ENCODE measurements around the gene HOXC11. TPM values are rescaled to one million over a fixed set of nuclear protein-coding genes. Genes with fewer than 3 reads are reported as not detected.

The HOXC11 gene
- polyA plus RNA-seq, 3 donors from 2014 or later, result not detected

- peaks cover 0 to 8% (median 0%) of the 10 kb centered on the region in 6 donors for H3K9me3 Mint-ChIP-seq
- no peak for DNase-seq
- H3K4me3 Mint-ChIP-seq, result peak overlapping the region in 1 of 5 donors; percentile 20
- peaks cover 0 to 2% (median 0%) of the 10 kb centered on the region in 3 donors for H3K36me3 Mint-ChIP-seq
- H3K27me3 Mint-ChIP-seq (ENCODE audit: low read depth in 3 of 3), result peaks cover 60 to 70% (median 69%) of the 10 kb centered on the region in 3 donors
- no peak overlapping the region for H3K27ac Mint-ChIP-seq
- no peaks in the 10 kb centered on the region for H3K4me1 Mint-ChIP-seq
Measured at GRCh38 chr12:53950437-53950773, 22.5 kb upstream of the HOXC11 start.

- Mint-ChIP-seq H3K27me3 (ENCODE audit: low read depth in 3 of 3) (peaks cover 61 to 71% (median 71%) of the 10 kb centered on the region in 3 donors), H3K36me3 (peaks cover 0 to 2% (median 0%) of the 10 kb centered on the region in 3 donors), H3K27ac (peak overlapping the region in 1 of 6 donors; percentile 30), H3K4me3 (peak overlapping the region in 2 of 5 donors; percentile 18 to 48), H3K9me3 (peaks cover 0 to 8% (median 0%) of the 10 kb centered on the region in 6 donors), H3K4me1 (peaks cover 3 to 5% of the 10 kb centered on the region in 2 donors)
- no peak for DNase-seq
Measured at GRCh38 chr12:53950789-53951576, 21.9 kb upstream of the HOXC11 start.

- Mint-ChIP-seq H3K4me1 (peaks cover 10 to 12% of the 10 kb centered on the region in 2 donors), H3K4me3 (peak overlapping the region in 1 of 5 donors; percentile 48), H3K27ac (peak overlapping the region in 1 of 6 donors; percentile 30), H3K9me3 (peaks cover 0 to 11% (median 0%) of the 10 kb centered on the region in 6 donors), H3K27me3 (ENCODE audit: low read depth in 3 of 3) (peaks cover 63 to 78% (median 73%) of the 10 kb centered on the region in 3 donors), H3K36me3 (peaks cover 0 to 2% (median 0%) of the 10 kb centered on the region in 3 donors)
- no peak for DNase-seq
Measured at GRCh38 chr12:53951577-53952334, 21.2 kb upstream of the HOXC11 start.

GRCh38 chr12:53952335-53952694 is 20.6 kb upstream of the HOXC11 start:
- no peak for DNase-seq
- H3K27ac Mint-ChIP-seq, result peak overlapping the region in 1 of 6 donors; percentile 73
- peaks cover 0 to 2% (median 0%) of the 10 kb centered on the region in 3 donors for H3K36me3 Mint-ChIP-seq
- H3K9me3 Mint-ChIP-seq, result peaks cover 0 to 13% (median 0%) of the 10 kb centered on the region in 6 donors
- peak overlapping the region in 1 of 5 donors; percentile 20 for H3K4me3 Mint-ChIP-seq
- H3K27me3 Mint-ChIP-seq (ENCODE audit: low read depth in 3 of 3), result peaks cover 68 to 82% (median 79%) of the 10 kb centered on the region in 3 donors
- peaks cover 15 to 16% of the 10 kb centered on the region in 2 donors for H3K4me1 Mint-ChIP-seq

- peak overlapping the region in 1 of 5 donors; percentile 54 for H3K4me3 Mint-ChIP-seq
- peaks cover 0 to 13% (median 0%) of the 10 kb centered on the region in 6 donors for H3K9me3 Mint-ChIP-seq
- peaks cover 66 to 85% (median 79%) of the 10 kb centered on the region in 3 donors for H3K27me3 Mint-ChIP-seq (ENCODE audit: low read depth in 3 of 3)
- DNase-seq, result no peak
- peak overlapping the region in 1 of 6 donors; percentile 73 for H3K27ac Mint-ChIP-seq
- H3K36me3 Mint-ChIP-seq, result peaks cover 0 to 2% (median under 1%) of the 10 kb centered on the region in 3 donors
- H3K4me1 Mint-ChIP-seq, result peaks cover 15 to 16% of the 10 kb centered on the region in 2 donors
Measured at GRCh38 chr12:53952871-53953734, 19.8 kb upstream of the HOXC11 start.

- no peak for DNase-seq
- peak overlapping the region in 1 of 6 donors; percentile 73 for H3K27ac Mint-ChIP-seq
- H3K4me1 Mint-ChIP-seq, result peaks cover 15 to 16% of the 10 kb centered on the region in 2 donors
- peaks cover 0 to 11% (median 0%) of the 10 kb centered on the region in 6 donors for H3K9me3 Mint-ChIP-seq
- H3K27me3 Mint-ChIP-seq (ENCODE audit: low read depth in 3 of 3), result peaks cover 71 to 81% (median 76%) of the 10 kb centered on the region in 3 donors
- peak overlapping the region in 1 of 5 donors; percentile 54 for H3K4me3 Mint-ChIP-seq
- peaks cover 0 to 7% (median 2%) of the 10 kb centered on the region in 3 donors for H3K36me3 Mint-ChIP-seq
Measured at GRCh38 chr12:53953831-53954693, 18.9 kb upstream of the HOXC11 start.

GRCh38 chr12:53954694-53955035 is 18.3 kb upstream of the HOXC11 start, which contains the start of gene HOXC12:
Gene HOXC12, plus strand, starts transcription at chr12:53954903. Its CDS starts 27 bp downstream, at chr12:53954930.
- Mint-ChIP-seq H3K36me3 (peaks cover 0 to 7% (median 2%) of the 10 kb centered on the region in 3 donors), H3K4me1 (peaks cover 15 to 16% of the 10 kb centered on the region in 2 donors), H3K27ac (peak within 1 kb of the TSS in 1 of 6 donors; percentile 73), H3K27me3 (ENCODE audit: low read depth in 3 of 3) (peaks cover 73 to 85% (median 74%) of the 10 kb centered on the region in 3 donors), H3K9me3 (peaks cover 0 to 12% (median 0%) of the 10 kb centered on the region in 6 donors), H3K4me3 (peak within 1 kb of the TSS in 3 of 5 donors; percentile 12 to 41 (median 41))
- no peak for DNase-seq

- Mint-ChIP-seq H3K4me1 (peaks cover 15 to 21% of the 10 kb centered on the region in 2 donors), H3K36me3 (peaks cover 0 to 7% (median 2%) of the 10 kb centered on the region in 3 donors), H3K9me3 (peaks cover 0 to 14% (median 0%) of the 10 kb centered on the region in 6 donors), H3K27ac (peak overlapping the region in 1 of 6 donors; percentile 4), H3K4me3 (peak overlapping the region in 1 of 5 donors; percentile 41), H3K27me3 (ENCODE audit: low read depth in 3 of 3) (peaks cover 70 to 85% (median 75%) of the 10 kb centered on the region in 3 donors)
- no peak for DNase-seq
Measured at GRCh38 chr12:53955036-53955775, 17.7 kb upstream of the HOXC11 start.

- H3K27me3 Mint-ChIP-seq (ENCODE audit: low read depth in 3 of 3), result peaks cover 69 to 87% (median 76%) of the 10 kb centered on the region in 3 donors
- H3K9me3 Mint-ChIP-seq, result peaks cover 0 to 18% (median 0%) of the 10 kb centered on the region in 6 donors
- H3K4me1 Mint-ChIP-seq, result peaks cover 20 to 27% of the 10 kb centered on the region in 2 donors
- DNase-seq, result no peak
- peaks cover 0 to 7% (median 2%) of the 10 kb centered on the region in 3 donors for H3K36me3 Mint-ChIP-seq
- peak overlapping the region in 1 of 6 donors; percentile 4 for H3K27ac Mint-ChIP-seq
- H3K4me3 Mint-ChIP-seq, result peak overlapping the region in 4 of 5 donors; percentile 12 to 48 (median 41)
Measured at GRCh38 chr12:53955776-53956250, 17.1 kb upstream of the HOXC11 start.

- H3K27ac Mint-ChIP-seq, result peak overlapping the region in 1 of 6 donors; percentile 4
Measured at GRCh38 chr12:53956251-53956887, 16.6 kb upstream of the HOXC11 start.

More at GRCh38 chr12:53956251-53956887, 16.6 kb upstream of the HOXC11 start:
- Mint-ChIP-seq H3K9me3 (peaks cover 0 to 18% (median 0%) of the 10 kb centered on the region in 6 donors), H3K27me3 (ENCODE audit: low read depth in 3 of 3) (peaks cover 68 to 83% (median 73%) of the 10 kb centered on the region in 3 donors), H3K4me3 (peak overlapping the region in 4 of 5 donors; percentile 7 to 48 (median 35)), H3K36me3 (peaks cover 0 to 7% (median 2%) of the 10 kb centered on the region in 3 donors), H3K4me1 (peaks cover 20 to 27% of the 10 kb centered on the region in 2 donors)
- no peak for DNase-seq

Measured in immature natural killer cell (primary cell).